ENCODE data around the gene PACRG.
"Not testable (repeated sequence)": the region's sequence is repeated elsewhere in the genome, so short reads cannot be mapped to it uniquely, and the experiment has no call there.

PACRG gene

DNA sequence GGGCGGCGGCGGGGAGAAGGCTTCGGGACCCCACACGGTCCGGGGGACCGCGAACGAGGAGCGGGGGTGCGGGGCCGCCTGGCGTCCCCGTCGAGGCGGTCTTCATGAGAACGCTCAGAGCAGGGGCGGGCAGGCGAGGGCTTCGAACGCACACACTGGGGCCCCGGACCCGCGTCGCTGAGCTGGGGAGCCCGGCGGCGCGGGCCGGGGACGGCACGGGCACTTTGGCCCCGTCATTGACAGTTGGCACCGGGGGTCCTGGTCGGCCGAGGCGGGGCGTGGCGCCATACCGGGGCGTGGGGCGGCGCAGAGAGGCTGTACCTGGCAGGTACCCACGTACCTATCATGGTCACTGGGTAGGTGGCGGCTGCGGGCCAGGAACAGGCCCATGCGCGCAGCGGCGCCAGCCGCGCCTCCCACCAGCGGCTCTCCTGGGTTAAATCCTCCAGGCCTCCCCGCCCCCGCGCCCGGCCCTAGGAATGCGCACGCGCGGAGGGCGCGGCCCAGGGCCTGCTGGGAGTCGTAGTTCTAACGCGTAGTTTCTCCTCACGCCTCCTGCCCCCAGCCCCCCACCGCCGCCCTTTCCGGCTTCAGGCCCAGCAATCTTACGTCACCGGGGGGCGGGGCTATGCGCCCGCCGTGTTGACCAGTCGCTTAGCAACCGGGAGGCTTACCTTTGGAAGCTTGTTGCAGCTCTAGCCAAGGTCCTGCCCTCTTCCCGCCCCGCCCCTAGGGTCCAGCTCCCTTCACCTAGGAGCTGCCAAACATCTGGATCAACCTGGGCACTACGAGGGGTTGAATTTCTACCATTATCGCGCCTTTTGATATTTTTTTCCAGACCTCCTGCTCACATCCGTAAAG, at the start of gene PACRG, which contains the start of gene PRKN:
PACRG (plus strand) TSS at position 653 of the 861 bp plus-strand sequence.
PRKN (minus strand) TSS at position 445 of the 861 bp plus-strand sequence.
- Histone ChIP-seq H3K4me1 (ENCODE audit: control insufficient read depth, insufficient read depth, low read length) (peaks cover 14% of the 10 kb centered on the region), H3K27ac (ENCODE audit: low read depth, low read length) (no peak within 1 kb of the TSS), H3K4me3 (ENCODE audit: low read depth, low read length) (peak within 1 kb of the TSS; percentile 86), H3K36me3 (ENCODE audit: control insufficient read depth, insufficient read depth, low read length) (no peaks in the 10 kb centered on the region), H3K9me3 (ENCODE audit: control insufficient read depth, insufficient read depth, low read depth, low read length) (no peaks in the 10 kb centered on the region), H3K9ac (ENCODE audit: low read length) (peak within 1 kb of the TSS; percentile 50), H3K27me3 (ENCODE audit: control insufficient read depth, insufficient read depth, low read length) (peaks cover 5% of the 10 kb centered on the region; the same call in 1 of the 2 replicates)

DNA sequence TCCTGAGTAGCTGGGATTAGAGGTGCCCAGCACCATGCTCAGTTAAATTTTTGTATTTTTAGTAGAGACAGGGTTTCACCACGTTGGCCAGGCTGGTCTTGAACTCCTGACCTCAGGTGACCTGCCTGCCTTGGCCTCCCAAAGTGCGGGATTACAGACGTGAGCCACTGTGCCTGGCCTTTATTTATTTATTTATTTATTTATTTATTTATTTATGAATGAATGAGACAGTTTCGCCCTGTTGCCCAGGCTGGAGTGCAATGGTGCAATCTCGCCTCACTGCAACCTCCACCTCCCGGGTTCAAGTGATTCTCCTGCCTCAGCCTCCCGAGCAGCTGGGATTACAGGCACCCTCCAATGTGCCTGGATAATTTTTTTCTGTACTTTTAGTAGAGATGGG, 48.9 kb upstream of the PACRG start:
- not testable (repeated sequence) for H3K9ac ChIP-seq (ENCODE audit: low read length); H3K27me3 ChIP-seq (ENCODE audit: control insufficient read depth, insufficient read depth, low read length); H3K4me3 ChIP-seq (ENCODE audit: low read depth, low read length); H3K9me3 ChIP-seq (ENCODE audit: control insufficient read depth, insufficient read depth, low read depth, low read length); H3K4me1 ChIP-seq (ENCODE audit: control insufficient read depth, insufficient read depth, low read length); H3K27ac ChIP-seq (ENCODE audit: low read depth, low read length); H3K36me3 ChIP-seq (ENCODE audit: control insufficient read depth, insufficient read depth, low read length)

DNA sequence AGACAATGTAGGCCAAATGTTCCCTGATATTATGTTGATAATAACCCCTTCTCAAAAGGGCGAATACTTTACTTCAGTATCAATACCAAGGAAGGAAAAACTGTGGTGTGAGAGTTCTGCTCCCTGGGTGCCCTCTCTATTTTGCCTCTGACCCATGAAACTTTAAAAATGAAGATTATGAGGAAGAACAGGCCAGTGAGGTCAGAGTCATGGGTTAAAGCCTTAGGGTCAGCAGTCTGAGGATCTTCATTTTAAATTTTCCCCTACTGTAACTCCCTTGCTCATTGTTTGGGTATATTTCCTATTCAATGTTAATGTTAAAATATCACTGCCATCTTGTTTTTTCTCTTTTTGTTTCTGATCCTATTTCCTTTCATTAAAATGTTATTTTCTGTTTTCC, 48.1 kb upstream of the PACRG start:
- no peak overlapping the region for H3K9ac ChIP-seq (ENCODE audit: low read length)
- no peaks in the 10 kb centered on the region for H3K4me1 ChIP-seq (ENCODE audit: control insufficient read depth, insufficient read depth, low read length)
- H3K27me3 ChIP-seq (ENCODE audit: control insufficient read depth, insufficient read depth, low read length) = no peaks in the 10 kb centered on the region
- H3K36me3 ChIP-seq (ENCODE audit: control insufficient read depth, insufficient read depth, low read length) = no peaks in the 10 kb centered on the region
- H3K4me3 ChIP-seq (ENCODE audit: low read depth, low read length) = no peak overlapping the region
- H3K9me3 ChIP-seq (ENCODE audit: control insufficient read depth, insufficient read depth, low read depth, low read length) = no peaks in the 10 kb centered on the region
- no peak overlapping the region for H3K27ac ChIP-seq (ENCODE audit: low read depth, low read length)

DNA sequence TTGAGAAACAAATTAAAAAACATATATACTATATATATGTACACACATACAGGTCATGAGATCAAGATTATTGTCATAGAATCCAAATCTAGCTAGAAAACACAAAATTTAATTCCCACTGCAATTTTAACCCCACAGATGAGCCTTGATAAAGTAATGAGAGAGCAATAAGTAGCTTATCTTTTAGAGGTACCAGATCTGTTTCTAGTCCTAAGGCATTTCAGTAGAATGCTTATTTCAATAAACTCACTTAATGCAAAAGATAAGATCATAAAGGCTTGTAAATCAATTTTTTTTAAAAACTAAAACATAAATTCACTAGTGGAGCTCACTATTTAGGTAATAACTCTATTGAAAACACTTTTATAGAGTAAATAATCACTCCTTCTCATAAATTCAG, 47.4 kb upstream of the PACRG start:
- Histone ChIP-seq H3K27me3 (ENCODE audit: control insufficient read depth, insufficient read depth, low read length) (no peaks in the 10 kb centered on the region), H3K9me3 (ENCODE audit: control insufficient read depth, insufficient read depth, low read depth, low read length) (no peaks in the 10 kb centered on the region), H3K9ac (ENCODE audit: low read length) (no peak overlapping the region), H3K4me3 (ENCODE audit: low read depth, low read length) (no peak overlapping the region), H3K4me1 (ENCODE audit: control insufficient read depth, insufficient read depth, low read length) (no peaks in the 10 kb centered on the region), H3K27ac (ENCODE audit: low read depth, low read length) (no peak overlapping the region), H3K36me3 (ENCODE audit: control insufficient read depth, insufficient read depth, low read length) (no peaks in the 10 kb centered on the region)

DNA sequence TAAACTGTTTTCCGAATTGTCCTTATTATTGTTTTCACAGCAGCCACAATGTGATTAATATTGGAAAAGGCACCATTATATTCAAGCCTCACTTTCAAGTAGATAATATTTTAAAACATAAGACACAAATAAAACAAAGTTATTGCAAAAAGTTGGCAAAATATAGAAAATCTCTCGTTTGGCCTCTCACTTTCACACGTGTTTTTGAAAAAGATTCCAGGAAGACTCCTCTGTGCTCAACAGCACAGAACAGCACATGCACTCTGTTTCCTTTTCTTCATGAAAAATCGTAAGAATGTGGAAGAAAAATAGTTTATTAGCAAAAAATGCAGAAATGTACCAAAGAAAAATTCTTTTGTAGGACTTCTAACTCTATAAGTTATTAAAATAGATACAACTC, 46.9 kb upstream of the PACRG start:
- H3K36me3 ChIP-seq (ENCODE audit: control insufficient read depth, insufficient read depth, low read length) = no peaks in the 10 kb centered on the region
- H3K27ac ChIP-seq (ENCODE audit: low read depth, low read length) = no peak overlapping the region; the same call in 1 of the 2 replicates
- H3K4me3 ChIP-seq (ENCODE audit: low read depth, low read length) = no peak overlapping the region
- no peak overlapping the region for H3K9ac ChIP-seq (ENCODE audit: low read length)
- no peaks in the 10 kb centered on the region for H3K9me3 ChIP-seq (ENCODE audit: control insufficient read depth, insufficient read depth, low read depth, low read length)
- H3K27me3 ChIP-seq (ENCODE audit: control insufficient read depth, insufficient read depth, low read length) = no peaks in the 10 kb centered on the region
- H3K4me1 ChIP-seq (ENCODE audit: control insufficient read depth, insufficient read depth, low read length) = no peaks in the 10 kb centered on the region

DNA sequence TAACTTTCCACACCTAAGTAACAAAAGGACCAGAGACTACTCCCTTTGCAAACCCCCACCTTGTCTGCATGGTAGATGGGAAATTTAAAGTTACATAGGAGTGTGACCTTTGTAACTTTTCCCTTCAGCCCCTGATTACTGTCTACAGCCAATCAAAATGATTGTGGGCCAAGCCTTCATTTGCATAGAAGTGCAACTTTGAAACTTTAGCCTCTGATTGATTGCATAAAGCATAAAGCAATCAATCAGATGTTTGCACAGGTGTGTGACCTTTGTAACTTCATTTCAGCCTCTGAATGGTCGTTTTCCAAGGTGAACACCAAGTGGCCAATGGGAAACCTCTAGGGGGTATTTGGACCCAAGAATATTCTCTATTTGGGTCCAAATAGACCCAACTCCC, 46.3 kb upstream of the PACRG start:
- Histone ChIP-seq H3K4me3 (ENCODE audit: low read depth, low read length) (no peak overlapping the region), H3K27ac (ENCODE audit: low read depth, low read length) (no peak overlapping the region), H3K9ac (ENCODE audit: low read length) (no peak overlapping the region), H3K36me3 (ENCODE audit: control insufficient read depth, insufficient read depth, low read length) (no peaks in the 10 kb centered on the region), H3K27me3 (ENCODE audit: control insufficient read depth, insufficient read depth, low read length) (no peaks in the 10 kb centered on the region), H3K4me1 (ENCODE audit: control insufficient read depth, insufficient read depth, low read length) (no peaks in the 10 kb centered on the region), H3K9me3 (ENCODE audit: control insufficient read depth, insufficient read depth, low read depth, low read length) (no peaks in the 10 kb centered on the region)

DNA sequence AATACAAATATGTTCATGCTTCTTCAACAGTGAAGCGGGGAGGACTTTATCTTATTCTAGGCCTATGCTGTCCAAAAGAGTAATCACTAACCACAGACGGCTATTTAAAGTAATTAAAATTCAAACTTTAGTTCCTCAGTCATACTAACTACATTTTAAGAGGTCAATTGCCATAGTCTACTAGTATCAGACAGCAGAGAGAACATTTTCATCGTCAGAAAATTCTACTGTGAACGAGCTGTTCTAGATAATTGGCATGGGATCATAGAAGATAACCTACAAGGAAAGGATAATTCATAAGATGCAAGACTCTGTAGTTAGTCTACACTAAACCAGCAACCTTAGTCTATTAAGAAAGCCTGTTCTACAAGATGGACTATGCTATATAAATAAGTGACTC, 44.6 kb upstream of the PACRG start:
- no peak overlapping the region for H3K9ac ChIP-seq (ENCODE audit: low read length)
- H3K9me3 ChIP-seq (ENCODE audit: control insufficient read depth, insufficient read depth, low read depth, low read length) = no peaks in the 10 kb centered on the region
- H3K27ac ChIP-seq (ENCODE audit: low read depth, low read length) = no peak overlapping the region
- no peak overlapping the region for H3K4me3 ChIP-seq (ENCODE audit: low read depth, low read length)
- no peaks in the 10 kb centered on the region for H3K27me3 ChIP-seq (ENCODE audit: control insufficient read depth, insufficient read depth, low read length)
- no peaks in the 10 kb centered on the region for H3K36me3 ChIP-seq (ENCODE audit: control insufficient read depth, insufficient read depth, low read length)
- no peaks in the 10 kb centered on the region for H3K4me1 ChIP-seq (ENCODE audit: control insufficient read depth, insufficient read depth, low read length)

DNA sequence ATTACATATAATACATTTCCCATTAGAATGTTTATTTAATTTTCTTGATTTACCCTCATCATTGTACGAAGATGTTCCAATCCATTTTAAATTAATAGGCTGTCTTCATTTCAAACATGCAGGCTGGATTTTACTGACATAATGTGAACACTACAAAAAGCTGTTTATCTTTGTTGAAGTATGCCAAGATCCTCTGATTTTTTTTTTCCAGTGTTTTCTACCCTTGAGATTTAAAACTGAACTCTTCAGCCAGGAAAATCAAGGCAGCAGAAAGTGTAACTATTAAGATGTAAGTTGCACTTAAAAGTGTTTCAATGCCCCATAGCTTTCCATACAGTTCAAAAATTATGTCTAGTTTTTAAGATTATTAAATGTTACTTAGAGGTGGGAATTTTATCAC, 43.7 kb upstream of the PACRG start:
- H3K36me3 ChIP-seq (ENCODE audit: control insufficient read depth, insufficient read depth, low read length) = no peaks in the 10 kb centered on the region
- H3K27me3 ChIP-seq (ENCODE audit: control insufficient read depth, insufficient read depth, low read length) = no peaks in the 10 kb centered on the region
- no peaks in the 10 kb centered on the region for H3K4me1 ChIP-seq (ENCODE audit: control insufficient read depth, insufficient read depth, low read length)
- H3K9ac ChIP-seq (ENCODE audit: low read length) = no peak overlapping the region
- no peak overlapping the region for H3K27ac ChIP-seq (ENCODE audit: low read depth, low read length)
- H3K9me3 ChIP-seq (ENCODE audit: control insufficient read depth, insufficient read depth, low read depth, low read length) = no peaks in the 10 kb centered on the region
- H3K4me3 ChIP-seq (ENCODE audit: low read depth, low read length) = no peak overlapping the region

DNA sequence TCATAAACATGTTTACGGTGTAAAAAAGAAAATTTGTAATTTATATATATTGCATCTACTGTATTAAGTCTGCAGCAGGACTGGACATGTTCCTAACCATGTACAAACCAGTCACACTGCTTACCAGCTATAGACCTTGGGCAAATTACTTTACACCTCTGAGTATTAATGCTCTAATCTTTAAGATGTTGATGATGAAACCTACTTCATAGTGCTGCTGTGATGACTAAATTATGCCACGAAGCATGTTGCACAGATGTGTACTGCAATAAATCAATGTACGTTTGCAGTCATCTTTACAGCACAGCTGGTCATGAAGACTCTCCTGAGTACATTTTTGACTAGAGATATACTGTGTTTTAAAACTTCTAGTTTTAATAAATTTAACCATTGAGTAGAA, 42.8 kb upstream of the PACRG start:
- Histone ChIP-seq H3K27me3 (ENCODE audit: control insufficient read depth, insufficient read depth, low read length) (no peaks in the 10 kb centered on the region), H3K4me1 (ENCODE audit: control insufficient read depth, insufficient read depth, low read length) (peaks cover 7% of the 10 kb centered on the region; the same call in 1 of the 2 replicates), H3K9ac (ENCODE audit: low read length) (no peak overlapping the region), H3K9me3 (ENCODE audit: control insufficient read depth, insufficient read depth, low read depth, low read length) (no peaks in the 10 kb centered on the region), H3K27ac (ENCODE audit: low read depth, low read length) (no peak overlapping the region), H3K4me3 (ENCODE audit: low read depth, low read length) (no peak overlapping the region), H3K36me3 (ENCODE audit: control insufficient read depth, insufficient read depth, low read length) (no peaks in the 10 kb centered on the region)

DNA sequence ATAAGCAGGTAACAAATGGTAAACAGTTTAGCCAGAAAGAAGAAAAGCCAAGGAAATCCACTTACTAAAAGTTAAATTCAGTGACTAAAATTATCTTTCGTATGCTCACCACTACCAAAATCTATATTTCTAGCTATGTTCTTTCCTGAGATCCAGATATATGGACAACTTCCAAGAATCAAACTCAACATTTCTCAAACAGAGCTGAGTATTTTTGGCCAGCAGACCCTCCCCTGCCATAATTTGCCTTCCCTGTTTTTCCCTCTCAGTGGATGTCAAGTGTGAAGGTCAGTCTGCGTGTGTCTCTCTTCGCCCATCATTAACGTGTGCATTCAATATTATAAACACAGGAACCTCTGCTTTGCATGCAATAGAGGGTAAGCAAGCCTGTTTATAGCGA, 42.2 kb upstream of the PACRG start:
- no peak overlapping the region for H3K27ac ChIP-seq (ENCODE audit: low read depth, low read length)
- H3K4me3 ChIP-seq (ENCODE audit: low read depth, low read length) = no peak overlapping the region
- H3K27me3 ChIP-seq (ENCODE audit: control insufficient read depth, insufficient read depth, low read length) = no peaks in the 10 kb centered on the region
- peaks cover 13% of the 10 kb centered on the region; the same call in 1 of the 2 replicates for H3K4me1 ChIP-seq (ENCODE audit: control insufficient read depth, insufficient read depth, low read length)
- H3K9ac ChIP-seq (ENCODE audit: low read length) = no peak overlapping the region
- H3K36me3 ChIP-seq (ENCODE audit: control insufficient read depth, insufficient read depth, low read length) = no peaks in the 10 kb centered on the region
- H3K9me3 ChIP-seq (ENCODE audit: control insufficient read depth, insufficient read depth, low read depth, low read length) = no peaks in the 10 kb centered on the region

DNA sequence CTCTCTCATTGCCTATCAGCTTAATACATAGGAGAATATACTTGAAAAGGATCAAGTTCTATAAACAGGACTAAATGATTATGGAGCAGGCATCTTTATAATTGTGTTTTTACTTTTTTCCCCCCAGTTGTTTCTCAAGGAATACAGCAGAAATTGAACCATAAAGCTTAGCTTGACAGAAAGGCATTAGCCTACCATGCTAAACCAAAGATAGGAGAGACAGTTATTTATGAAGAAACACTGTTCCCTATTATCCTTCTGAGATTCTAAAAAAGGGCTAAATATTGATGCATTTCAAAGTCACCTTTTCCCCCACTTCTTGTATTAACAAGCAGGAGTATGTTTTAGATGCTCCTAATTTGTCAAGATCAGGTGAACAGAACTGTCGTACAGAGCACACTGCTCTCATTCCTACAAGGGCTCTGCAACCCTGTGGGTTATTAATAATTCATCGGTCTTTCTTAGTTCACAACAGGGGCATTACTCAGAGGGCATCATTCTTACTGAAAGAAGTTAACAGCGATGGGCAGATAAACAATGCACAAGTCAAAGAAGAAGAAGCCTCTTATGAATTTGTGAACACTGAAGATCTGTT, 38.9 kb upstream of the PACRG start:
- no peaks in the 10 kb centered on the region for H3K27me3 ChIP-seq (ENCODE audit: control insufficient read depth, insufficient read depth, low read length)
- no peaks in the 10 kb centered on the region for H3K9me3 ChIP-seq (ENCODE audit: control insufficient read depth, insufficient read depth, low read depth, low read length)
- H3K4me1 ChIP-seq (ENCODE audit: control insufficient read depth, insufficient read depth, low read length) = peaks cover 13% of the 10 kb centered on the region; the same call in 1 of the 2 replicates

More for the DNA sequence above, 38.9 kb upstream of the PACRG start:
- no peak overlapping the region for H3K27ac ChIP-seq (ENCODE audit: low read depth, low read length)
- H3K4me3 ChIP-seq (ENCODE audit: low read depth, low read length) = no peak overlapping the region
- no peaks in the 10 kb centered on the region for H3K36me3 ChIP-seq (ENCODE audit: control insufficient read depth, insufficient read depth, low read length)
- no peak overlapping the region for H3K9ac ChIP-seq (ENCODE audit: low read length)

Measured in HUES6 (cell line).